ENCODE measurements around the gene DVL2.

DNA sequence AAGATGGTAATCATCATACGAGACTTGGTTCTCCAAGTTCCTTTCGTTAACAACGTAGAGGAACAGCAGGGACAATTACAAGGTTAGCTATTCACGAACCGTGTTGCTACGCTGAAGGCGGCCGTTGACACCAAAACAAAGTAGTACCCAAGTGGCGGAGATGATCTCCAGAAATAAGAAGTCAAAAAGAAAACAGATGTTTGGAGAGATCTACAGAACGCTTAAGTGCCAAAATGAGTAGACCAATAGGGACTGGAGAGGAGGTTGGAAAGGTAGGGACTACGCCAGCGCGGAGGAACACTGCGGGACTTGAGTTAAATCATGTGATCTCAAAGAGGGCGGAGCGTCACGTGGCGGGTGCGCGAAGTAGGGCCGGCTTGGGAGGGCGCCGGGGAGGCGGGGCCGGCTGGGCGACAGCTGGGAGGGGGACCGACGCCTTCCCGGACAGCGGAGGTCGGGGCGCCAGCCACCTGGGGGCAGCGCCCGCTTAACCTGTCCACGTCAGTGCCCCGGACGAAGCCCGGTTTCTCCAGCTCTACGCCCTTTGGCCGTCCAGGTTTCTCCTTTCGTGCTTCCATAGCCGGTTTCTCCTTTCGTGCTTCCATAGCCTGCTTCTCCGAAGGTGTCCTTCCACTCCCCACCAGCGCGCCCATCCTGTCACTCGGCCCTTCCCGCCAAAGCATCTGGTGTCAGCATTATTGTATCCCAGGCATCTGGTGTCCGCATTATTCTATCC, 8.6 kb upstream of the DVL2 start:
- TF ChIP-seq, protein P1, sequence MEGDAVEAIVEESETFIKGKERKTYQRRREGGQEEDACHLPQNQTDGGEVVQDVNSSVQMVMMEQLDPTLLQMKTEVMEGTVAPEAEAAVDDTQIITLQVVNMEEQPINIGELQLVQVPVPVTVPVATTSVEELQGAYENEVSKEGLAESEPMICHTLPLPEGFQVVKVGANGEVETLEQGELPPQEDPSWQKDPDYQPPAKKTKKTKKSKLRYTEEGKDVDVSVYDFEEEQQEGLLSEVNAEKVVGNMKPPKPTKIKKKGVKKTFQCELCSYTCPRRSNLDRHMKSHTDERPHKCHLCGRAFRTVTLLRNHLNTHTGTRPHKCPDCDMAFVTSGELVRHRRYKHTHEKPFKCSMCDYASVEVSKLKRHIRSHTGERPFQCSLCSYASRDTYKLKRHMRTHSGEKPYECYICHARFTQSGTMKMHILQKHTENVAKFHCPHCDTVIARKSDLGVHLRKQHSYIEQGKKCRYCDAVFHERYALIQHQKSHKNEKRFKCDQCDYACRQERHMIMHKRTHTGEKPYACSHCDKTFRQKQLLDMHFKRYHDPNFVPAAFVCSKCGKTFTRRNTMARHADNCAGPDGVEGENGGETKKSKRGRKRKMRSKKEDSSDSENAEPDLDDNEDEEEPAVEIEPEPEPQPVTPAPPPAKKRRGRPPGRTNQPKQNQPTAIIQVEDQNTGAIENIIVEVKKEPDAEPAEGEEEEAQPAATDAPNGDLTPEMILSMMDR (IDR thresholded peaks at IDR 0.05) = peak in 1 of 3 donors; percentile 23
- TF ChIP-seq POLR2A (IDR thresholded peaks at IDR 0.05) = peak; percentile 50

Measured in ovary (tissue), 3 donors.